Measurements from ENCODE around the gene AP2B1. TPM values are rescaled to one million over a fixed set of nuclear protein-coding genes. Genes with fewer than 3 reads are reported as not detected.

The AP2B1 gene
- total RNA-seq, 1 donor from 2014 or later = 330 TPM

DNA sequence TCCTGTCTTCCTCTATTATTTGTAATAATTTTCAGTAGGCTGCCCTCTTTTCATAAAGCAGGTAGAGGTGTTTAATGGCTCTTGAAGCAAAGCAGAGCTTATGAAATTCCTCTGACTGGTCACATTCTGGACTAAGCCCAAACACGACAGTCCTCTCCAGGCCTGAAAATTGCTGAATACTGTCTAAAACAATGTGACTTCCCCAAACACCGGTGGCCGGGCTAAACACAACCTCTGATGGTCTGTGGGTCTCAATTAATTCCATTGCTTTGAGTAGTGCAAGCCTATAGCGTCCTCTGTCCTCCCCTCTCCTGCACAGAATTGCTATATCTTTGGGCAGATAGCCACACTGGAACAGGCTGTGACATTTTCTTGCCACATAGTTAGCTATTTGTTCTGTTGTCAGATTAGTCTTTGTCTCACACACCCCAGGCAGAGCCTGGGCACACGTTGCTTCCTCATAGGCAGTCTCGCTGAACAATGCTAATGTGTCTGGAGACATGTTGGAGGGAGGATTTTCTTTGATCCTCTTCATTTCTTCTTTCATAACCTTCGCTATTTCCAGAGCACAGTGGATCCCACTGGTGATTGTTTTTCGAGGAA is 38.8 kb upstream of the AP2B1 start:
- H3K4me1 Mint-ChIP-seq (ENCODE audit: unreplicated experiment) = peaks cover 7% of the 10 kb centered on the region
- no peaks in the 10 kb centered on the region for H3K36me3 Mint-ChIP-seq (ENCODE audit: low read depth, unreplicated experiment)
- no peak for DNase-seq (ENCODE audit: low spot score)
- no peaks in the 10 kb centered on the region for H3K9me3 Mint-ChIP-seq (ENCODE audit: unreplicated experiment)
- no peak overlapping the region for H3K27ac Mint-ChIP-seq (ENCODE audit: unreplicated experiment)
- H3K27me3 Mint-ChIP-seq (ENCODE audit: unreplicated experiment) = peaks cover 5% of the 10 kb centered on the region
- TF ChIP-seq, protein P1, sequence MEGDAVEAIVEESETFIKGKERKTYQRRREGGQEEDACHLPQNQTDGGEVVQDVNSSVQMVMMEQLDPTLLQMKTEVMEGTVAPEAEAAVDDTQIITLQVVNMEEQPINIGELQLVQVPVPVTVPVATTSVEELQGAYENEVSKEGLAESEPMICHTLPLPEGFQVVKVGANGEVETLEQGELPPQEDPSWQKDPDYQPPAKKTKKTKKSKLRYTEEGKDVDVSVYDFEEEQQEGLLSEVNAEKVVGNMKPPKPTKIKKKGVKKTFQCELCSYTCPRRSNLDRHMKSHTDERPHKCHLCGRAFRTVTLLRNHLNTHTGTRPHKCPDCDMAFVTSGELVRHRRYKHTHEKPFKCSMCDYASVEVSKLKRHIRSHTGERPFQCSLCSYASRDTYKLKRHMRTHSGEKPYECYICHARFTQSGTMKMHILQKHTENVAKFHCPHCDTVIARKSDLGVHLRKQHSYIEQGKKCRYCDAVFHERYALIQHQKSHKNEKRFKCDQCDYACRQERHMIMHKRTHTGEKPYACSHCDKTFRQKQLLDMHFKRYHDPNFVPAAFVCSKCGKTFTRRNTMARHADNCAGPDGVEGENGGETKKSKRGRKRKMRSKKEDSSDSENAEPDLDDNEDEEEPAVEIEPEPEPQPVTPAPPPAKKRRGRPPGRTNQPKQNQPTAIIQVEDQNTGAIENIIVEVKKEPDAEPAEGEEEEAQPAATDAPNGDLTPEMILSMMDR (IDR thresholded peaks at IDR 0.05; ENCODE audit: unreplicated experiment) = no peak
- H3K4me3 Mint-ChIP-seq (ENCODE audit: unreplicated experiment) = no peak overlapping the region

DNA sequence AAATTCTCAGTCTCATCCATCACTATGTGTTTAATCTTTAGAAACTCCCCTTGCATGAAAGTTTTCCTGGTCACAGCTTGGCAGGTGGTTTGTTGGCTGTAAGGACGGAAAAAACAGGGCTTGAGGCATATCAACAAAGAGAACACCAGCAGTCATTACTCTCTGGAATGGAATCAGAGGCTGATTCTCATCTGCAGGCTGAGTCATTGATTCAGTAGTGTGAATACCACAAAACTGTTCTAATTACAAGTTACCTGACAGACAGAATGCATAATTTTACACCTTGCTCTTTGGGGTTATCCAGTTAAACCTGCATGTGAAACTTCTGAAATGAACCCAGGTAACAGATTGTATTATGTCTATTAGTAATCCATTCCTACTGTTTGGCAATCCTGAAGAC is 38.1 kb upstream of the AP2B1 start:
- TF ChIP-seq, protein P1 (IDR thresholded peaks at IDR 0.05; ENCODE audit: unreplicated experiment) = no peak
- H3K27ac Mint-ChIP-seq (ENCODE audit: unreplicated experiment) = no peak overlapping the region
- DNase-seq (ENCODE audit: low spot score) = no peak

DNA sequence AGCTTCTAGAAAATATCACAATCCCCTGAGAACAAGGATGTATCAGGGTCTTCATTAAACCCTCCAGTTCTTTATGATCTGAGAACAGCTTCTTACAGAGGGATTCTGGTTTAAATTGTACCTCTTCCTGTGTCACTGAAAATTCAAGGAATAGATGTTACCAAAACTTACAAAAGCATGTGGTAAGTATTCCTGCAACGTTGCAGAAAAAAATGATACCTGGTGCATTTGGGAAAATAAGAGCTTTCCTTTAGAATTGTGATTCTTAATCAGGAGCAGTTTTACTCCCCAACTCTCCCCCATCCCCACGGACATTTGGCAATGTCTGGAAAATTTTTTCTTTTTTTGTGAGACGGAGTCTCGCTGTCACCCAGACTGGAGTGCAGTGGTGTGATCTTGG is 33.8 kb upstream of the AP2B1 start:
- Mint-ChIP-seq H3K27ac (ENCODE audit: unreplicated experiment) (no peak overlapping the region), H3K4me3 (ENCODE audit: unreplicated experiment) (no peak overlapping the region), H3K9me3 (ENCODE audit: unreplicated experiment) (no peaks in the 10 kb centered on the region), H3K27me3 (ENCODE audit: unreplicated experiment) (peaks cover 7% of the 10 kb centered on the region), H3K4me1 (ENCODE audit: unreplicated experiment) (peaks cover 6% of the 10 kb centered on the region), H3K36me3 (ENCODE audit: low read depth, unreplicated experiment) (no peaks in the 10 kb centered on the region)
- no peak for DNase-seq (ENCODE audit: low spot score)
- TF ChIP-seq, protein P1 (IDR thresholded peaks at IDR 0.05; ENCODE audit: unreplicated experiment) = no peak

More for the DNA sequence above, 38.1 kb upstream of the AP2B1 start:
- Mint-ChIP-seq H3K36me3 (ENCODE audit: low read depth, unreplicated experiment) (no peaks in the 10 kb centered on the region), H3K9me3 (ENCODE audit: unreplicated experiment) (no peaks in the 10 kb centered on the region), H3K4me3 (ENCODE audit: unreplicated experiment) (no peak overlapping the region), H3K4me1 (ENCODE audit: unreplicated experiment) (peaks cover under 1% of the 10 kb centered on the region), H3K27me3 (ENCODE audit: unreplicated experiment) (peaks cover 7% of the 10 kb centered on the region)

DNA sequence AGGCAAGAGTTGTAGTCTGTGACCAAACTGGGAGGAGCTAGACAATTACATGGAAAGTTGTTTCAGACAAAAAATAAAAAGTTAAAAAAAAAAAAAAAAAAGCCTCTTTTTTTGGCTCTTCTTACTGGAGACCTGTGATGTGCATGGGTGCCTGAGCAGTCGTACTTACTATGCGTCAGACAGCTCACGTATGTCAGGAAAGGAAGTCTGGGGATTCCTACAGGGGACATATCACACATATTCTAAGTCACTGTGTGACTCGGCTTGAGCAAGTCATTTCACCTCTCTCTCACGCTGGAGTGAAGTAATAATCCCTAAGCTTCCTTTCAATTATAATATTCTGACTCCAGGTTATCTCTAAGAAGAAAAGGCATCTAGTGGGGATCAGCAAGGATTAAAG is 32.5 kb upstream of the AP2B1 start:
- peaks cover 7% of the 10 kb centered on the region for H3K27me3 Mint-ChIP-seq (ENCODE audit: unreplicated experiment)
- no peaks in the 10 kb centered on the region for H3K9me3 Mint-ChIP-seq (ENCODE audit: unreplicated experiment)
- peaks cover 9% of the 10 kb centered on the region for H3K4me1 Mint-ChIP-seq (ENCODE audit: unreplicated experiment)
- H3K36me3 Mint-ChIP-seq (ENCODE audit: low read depth, unreplicated experiment) = no peaks in the 10 kb centered on the region
- no peak overlapping the region for H3K27ac Mint-ChIP-seq (ENCODE audit: unreplicated experiment)
- TF ChIP-seq, protein P1 (IDR thresholded peaks at IDR 0.05; ENCODE audit: unreplicated experiment) = no peak
- H3K4me3 Mint-ChIP-seq (ENCODE audit: unreplicated experiment) = no peak overlapping the region
- DNase-seq (ENCODE audit: low spot score) = no peak

DNA sequence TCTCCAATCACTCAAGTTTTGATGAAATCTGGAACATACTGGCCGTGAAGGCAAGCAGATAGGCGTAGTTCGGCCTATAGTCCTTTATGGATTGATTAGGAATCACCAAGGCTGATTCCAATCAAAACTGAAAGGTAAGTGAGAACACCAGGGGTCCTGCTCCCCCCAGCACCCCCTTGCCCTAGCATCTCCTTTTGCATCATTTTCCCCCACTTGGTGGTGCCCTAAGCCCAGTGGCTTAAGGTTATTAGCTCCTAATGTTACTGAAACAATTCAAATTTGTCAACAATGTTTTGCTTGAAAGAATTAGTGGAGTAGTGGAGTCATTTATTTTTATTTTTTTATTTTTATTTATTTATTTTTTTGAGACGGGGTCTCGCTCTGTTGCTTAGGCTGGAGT is 31.4 kb upstream of the AP2B1 start:
- TF ChIP-seq, protein P1 (IDR thresholded peaks at IDR 0.05; ENCODE audit: unreplicated experiment) = no peak
- Mint-ChIP-seq H3K27me3 (ENCODE audit: unreplicated experiment) (peaks cover 2% of the 10 kb centered on the region), H3K36me3 (ENCODE audit: low read depth, unreplicated experiment) (no peaks in the 10 kb centered on the region), H3K9me3 (ENCODE audit: unreplicated experiment) (no peaks in the 10 kb centered on the region), H3K4me1 (ENCODE audit: unreplicated experiment) (peaks cover 15% of the 10 kb centered on the region), H3K27ac (ENCODE audit: unreplicated experiment) (no peak overlapping the region), H3K4me3 (ENCODE audit: unreplicated experiment) (no peak overlapping the region)
- DNase-seq (ENCODE audit: low spot score) = no peak
